B cell (primary cell): ENCODE results near the gene UBE2J2.

Experiments used
- EZH2 ChIP-seq: IDR thresholded peaks from 2 replicates; pipeline ENCODE4 v1.6.1; 2012; ENCODE audit warnings: borderline replicate concordance, low read depth, mild to moderate bottlenecking, moderate library complexity, low read length; ENCODE audit not compliant: insufficient read depth, poor library complexity, severe bottlenecking
- TF ChIP-seq, protein P1 (sequence below): fragments of 200-600 bp; IDR thresholded peaks from one replicate; pipeline ENCODE4 v1.8.0; 2022; ENCODE audit warnings: antibody characterized with exemption, mild to moderate bottlenecking

DNA sequence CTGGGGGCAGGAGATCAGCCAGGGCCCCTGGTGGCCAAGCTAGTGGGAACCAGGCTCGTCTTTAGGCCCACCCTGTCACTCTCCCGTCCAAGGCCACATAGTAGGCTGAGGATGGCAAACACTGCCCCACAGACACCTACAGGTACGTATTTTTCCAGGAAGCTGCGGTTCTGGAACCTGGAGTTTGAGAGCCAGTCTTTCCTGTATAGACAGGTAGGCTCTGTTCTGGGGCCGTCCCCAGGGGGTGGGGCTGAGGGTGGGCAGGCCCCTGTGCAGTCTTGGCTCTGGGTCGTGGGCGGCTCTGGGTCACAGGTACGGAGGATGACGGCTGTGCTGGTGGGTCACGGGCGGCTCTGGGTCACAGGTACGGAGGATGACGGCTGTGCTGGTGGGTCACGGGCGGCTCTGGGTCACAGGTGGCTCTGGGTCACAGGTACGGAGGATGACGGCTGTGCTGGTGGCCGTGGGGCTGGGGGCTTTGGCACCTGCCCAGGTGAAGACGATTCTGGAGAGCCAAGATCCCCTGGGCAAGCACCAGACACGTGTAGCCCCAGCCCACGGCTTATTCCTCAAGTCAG is 36.9 kb upstream of the UBE2J2 start:
- TF ChIP-seq, protein P1, sequence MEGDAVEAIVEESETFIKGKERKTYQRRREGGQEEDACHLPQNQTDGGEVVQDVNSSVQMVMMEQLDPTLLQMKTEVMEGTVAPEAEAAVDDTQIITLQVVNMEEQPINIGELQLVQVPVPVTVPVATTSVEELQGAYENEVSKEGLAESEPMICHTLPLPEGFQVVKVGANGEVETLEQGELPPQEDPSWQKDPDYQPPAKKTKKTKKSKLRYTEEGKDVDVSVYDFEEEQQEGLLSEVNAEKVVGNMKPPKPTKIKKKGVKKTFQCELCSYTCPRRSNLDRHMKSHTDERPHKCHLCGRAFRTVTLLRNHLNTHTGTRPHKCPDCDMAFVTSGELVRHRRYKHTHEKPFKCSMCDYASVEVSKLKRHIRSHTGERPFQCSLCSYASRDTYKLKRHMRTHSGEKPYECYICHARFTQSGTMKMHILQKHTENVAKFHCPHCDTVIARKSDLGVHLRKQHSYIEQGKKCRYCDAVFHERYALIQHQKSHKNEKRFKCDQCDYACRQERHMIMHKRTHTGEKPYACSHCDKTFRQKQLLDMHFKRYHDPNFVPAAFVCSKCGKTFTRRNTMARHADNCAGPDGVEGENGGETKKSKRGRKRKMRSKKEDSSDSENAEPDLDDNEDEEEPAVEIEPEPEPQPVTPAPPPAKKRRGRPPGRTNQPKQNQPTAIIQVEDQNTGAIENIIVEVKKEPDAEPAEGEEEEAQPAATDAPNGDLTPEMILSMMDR, result no peak
- no peak for TF ChIP-seq EZH2
